Ectodermal cell (in vitro differentiated cells): ENCODE results near the gene SNED1.

Experiments
- H3K27ac ChIP-seq: 2 replicates; pipeline ENCODE4 v1.7.0; 2013; ENCODE audit warnings: mild to moderate bottlenecking, low read depth, low read length; ENCODE audit not compliant: insufficient read depth, poor library complexity, severe bottlenecking
- H3K27me3 ChIP-seq: 2 replicates; pipeline ENCODE4 v1.7.0; 2013; ENCODE audit warnings: mild to moderate bottlenecking, low read length; ENCODE audit not compliant: insufficient read depth, control insufficient read depth, poor library complexity, severe bottlenecking
- H3K36me3 ChIP-seq: one replicate; pipeline ENCODE4 v1.7.0; 2013; ENCODE audit warnings: low read length; ENCODE audit not compliant: control insufficient read depth, insufficient read depth
- H3K4me1 ChIP-seq: one replicate; pipeline ENCODE4 v1.7.0; 2013; ENCODE audit warnings: low read length; ENCODE audit not compliant: control insufficient read depth, insufficient read depth
- H3K4me3 ChIP-seq: 2 replicates; pipeline ENCODE4 v1.7.0; 2013; ENCODE audit warnings: low read depth, low read length, control low read depth; ENCODE audit not compliant: insufficient read depth
- H3K9me3 ChIP-seq: 2 replicates; pipeline ENCODE4 v1.7.0; 2013; ENCODE audit warnings: mild to moderate bottlenecking, low read length, moderate library complexity; ENCODE audit not compliant: control insufficient read depth
- WGBS, 2 experiments: methylation state at CpG; one replicate each; pipeline ENCODE4 v1.1.7; 2013; ENCODE audit warnings: missing lambda C conversion rate in 2 of 2; 5-methylcytosine and 5-hydroxymethylcytosine counted together

SNED1 gene

DNA sequence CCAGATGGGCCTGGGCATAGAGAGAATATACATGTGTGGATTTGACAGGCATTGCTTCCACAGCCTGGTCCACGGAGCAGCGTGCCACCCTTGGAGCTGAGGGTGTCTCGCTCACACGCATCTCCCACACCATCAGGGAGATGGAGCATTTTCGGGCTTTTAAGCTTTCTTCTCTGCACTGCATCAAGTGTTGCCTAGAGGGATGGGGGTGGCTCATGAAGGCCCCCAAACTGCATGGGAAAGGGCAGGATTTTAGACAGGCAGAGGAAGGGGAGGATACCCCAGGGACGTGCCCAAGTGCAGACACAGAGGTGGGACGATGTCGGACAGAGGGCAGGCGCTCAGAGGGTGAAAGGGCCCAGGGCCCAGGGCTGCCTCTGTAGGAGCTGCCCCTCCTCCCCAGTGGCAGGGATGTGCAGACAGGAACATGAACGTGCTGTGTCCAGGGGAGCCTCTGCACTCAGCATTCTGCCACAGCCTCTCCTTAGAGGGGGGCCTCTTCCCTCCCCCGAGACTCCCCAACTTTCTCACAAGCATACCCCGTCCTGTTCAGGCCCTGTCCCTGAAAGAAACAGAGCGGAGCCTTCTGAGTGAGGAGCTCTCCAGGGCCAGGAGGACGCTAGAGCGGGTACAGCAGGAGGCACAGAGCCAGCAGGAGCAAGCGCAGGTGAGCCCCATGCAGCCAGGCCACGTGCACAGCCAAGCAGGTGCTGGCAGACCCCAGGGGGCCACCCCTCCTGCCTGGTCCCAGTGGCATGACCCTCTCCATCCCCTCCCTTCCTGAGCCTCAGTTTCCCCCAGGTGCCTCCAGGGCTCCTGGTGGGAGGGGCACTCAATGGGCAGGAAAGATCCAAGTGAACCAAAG is 42.9 kb upstream of the SNED1 start:
- Histone ChIP-seq H3K9me3 (no peaks in the 10 kb centered on the region), H3K4me3 (no peak overlapping the region), H3K27ac (no peak overlapping the region), H3K4me1 (peaks cover 15% of the 10 kb centered on the region), H3K36me3 (no peaks in the 10 kb centered on the region), H3K27me3 (no peaks in the 10 kb centered on the region)
- WGBS, 2 experiments = 88 to 91% methylated on average over 17 of the region's 17 CpGs

DNA sequence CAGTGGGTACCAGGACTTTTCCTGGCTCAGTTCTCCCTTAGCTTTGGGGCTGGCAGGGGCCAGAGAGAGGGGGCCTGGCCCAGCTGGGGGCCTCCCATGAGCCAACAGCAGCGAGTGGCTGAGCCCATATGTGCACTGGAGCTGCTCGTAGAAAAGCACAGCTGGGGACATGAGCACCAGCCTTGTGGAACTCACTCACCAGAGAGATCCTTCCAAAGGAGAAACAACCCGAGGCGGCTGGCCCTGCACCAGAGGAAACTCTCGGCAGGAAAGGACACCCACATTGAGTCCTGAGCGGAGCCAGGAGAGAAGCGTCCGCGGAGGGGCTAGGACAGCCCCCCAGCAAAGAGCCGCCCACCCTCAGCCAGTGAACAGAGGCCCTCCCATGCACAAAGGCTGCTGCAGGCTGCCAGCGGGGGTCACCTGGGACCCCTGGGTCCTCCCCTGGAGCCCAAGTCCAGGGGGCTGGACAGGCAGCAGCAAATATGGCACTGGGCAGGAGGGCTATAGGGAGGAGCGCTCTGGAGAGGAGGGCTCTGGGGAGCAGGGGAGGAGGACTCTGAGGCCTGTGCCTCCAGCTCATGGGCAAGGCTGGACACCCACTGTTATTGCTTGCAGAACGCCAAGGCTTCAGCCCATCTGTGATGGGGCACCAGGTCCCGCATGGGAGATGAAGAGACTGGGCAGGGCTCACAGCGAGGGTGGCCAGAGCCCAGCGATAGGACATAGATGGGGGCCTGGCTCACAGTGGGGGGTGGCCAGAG is 42.1 kb upstream of the SNED1 start:
- Histone ChIP-seq H3K36me3 (no peaks in the 10 kb centered on the region), H3K27me3 (no peaks in the 10 kb centered on the region), H3K4me3 (no peak overlapping the region), H3K9me3 (no peaks in the 10 kb centered on the region), H3K27ac (no peak overlapping the region), H3K4me1 (peaks cover 20% of the 10 kb centered on the region)
- WGBS, 2 experiments = 87 to 89% methylated on average over 16 of the region's 16 CpGs

DNA sequence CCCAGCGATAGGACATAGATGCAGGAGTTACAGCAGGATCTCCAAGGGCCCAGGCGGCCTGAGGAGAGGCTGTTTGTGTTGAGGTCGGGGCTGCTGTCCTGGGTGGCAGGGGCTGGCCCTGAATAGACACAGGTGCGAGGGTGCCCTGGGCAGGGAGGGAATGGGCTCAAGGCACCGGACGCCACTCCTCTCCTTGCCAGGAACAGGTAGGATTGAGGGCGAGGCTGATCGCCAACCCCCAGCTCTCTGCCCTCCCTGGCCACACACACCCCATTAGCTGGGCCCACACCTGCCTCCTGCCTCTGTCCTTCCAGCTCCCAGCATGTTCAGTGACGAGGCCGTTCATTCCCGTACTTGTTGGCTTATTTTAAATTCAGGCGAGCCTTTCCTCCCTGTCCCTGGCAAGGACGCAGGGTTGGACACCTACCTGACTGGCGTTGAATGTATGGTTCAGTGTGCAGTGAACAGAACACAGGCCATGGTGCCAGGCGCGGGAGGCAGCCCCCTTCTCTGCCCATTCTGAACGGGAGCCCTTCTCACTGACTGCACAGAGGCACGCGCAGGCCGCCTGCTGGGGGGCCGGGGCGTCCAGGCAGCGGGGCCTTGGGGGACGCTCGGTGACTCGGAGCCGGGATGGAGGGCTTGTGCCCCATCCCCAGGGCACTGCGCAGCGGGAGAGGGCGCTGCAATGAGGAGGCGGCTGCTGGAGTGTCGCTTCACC is 41.3 kb upstream of the SNED1 start:
- Histone ChIP-seq H3K27ac (no peak overlapping the region), H3K4me1 (peaks cover 25% of the 10 kb centered on the region), H3K27me3 (no peaks in the 10 kb centered on the region), H3K4me3 (no peak overlapping the region), H3K9me3 (no peaks in the 10 kb centered on the region), H3K36me3 (no peaks in the 10 kb centered on the region)
- 93 to 95% methylated on average over 32 of the region's 32 CpGs for WGBS, 2 experiments

DNA sequence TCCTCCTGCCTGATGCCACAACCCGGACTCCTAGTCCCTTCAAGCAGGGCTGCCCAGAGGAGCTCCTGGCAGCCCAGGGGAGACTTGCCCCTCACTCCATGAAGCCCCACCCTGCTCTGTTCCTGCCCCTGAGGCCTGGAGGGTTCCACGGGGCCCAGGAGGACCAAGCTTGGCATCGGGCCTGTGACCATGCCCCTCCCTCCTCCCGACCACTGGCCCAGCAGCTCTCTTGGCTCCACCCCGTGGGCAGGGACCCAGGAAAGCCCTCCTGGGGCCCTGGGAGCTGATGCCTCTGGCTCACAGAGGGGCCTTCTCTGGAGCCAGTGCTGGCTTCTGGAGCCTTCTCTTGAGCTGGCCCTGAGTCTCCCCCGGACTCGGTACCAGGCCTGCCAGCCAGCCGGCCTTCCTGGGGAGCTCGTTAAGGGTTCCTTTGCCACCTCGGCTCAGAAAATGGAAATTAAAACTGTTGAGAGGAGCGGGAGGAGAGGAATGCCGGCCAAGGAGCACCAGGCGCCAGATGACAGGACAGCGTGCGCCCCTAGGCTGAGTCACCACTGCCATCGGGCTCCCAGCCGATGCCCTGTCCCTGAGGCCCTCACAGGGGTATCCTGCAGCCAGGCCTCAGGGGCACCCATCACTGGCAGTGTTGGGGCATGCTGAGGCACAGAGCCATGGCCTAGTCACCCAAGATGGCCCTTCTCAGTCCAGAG is 40.6 kb upstream of the SNED1 start:
- Histone ChIP-seq H3K27me3 (no peaks in the 10 kb centered on the region), H3K4me3 (no peak overlapping the region), H3K27ac (no peak overlapping the region), H3K4me1 (peaks cover 32% of the 10 kb centered on the region), H3K9me3 (no peaks in the 10 kb centered on the region), H3K36me3 (no peaks in the 10 kb centered on the region)
- WGBS, 2 experiments = 88 to 91% methylated on average over 17 of the region's 17 CpGs

DNA sequence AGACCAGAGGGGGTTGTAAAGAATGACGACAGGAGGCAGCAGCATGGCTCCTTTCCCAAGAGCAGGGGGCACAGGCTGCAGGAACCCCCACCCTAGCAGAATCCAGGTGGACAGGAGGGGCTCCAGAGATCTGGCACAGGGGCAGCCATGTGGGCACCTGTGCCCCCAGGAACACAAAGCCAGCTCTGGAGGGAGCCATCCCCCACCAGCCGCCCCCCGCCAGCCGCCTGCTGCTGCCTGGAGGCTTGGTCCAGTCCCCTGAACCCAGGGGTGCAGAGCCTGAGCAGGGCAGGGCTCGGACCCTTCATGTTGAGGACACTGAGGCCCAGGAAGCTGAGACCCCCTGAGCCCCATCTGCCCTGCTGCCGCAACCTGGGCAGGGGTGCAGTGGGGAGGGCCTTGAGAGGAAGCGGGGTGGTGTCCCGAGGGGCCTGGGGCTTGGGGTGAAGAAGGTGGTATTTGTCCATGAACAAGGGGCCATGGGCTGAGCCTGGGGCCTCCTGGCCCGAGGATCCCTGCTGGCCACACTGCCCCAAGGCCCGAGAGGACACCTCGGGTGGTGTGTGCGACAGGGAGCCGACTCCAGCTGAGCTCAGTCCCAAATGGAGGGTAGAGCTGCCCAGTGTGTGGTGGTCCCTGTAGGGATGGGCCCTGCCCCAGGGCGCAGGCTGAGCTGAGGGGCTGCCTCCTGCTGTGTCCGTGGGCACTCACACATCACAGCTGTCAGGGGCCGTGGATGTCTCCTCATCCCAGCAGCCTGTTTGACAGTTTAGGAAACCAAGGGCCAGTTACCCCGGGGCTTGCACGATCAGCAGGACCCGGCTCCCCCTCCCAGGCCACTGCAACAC is 39.8 kb upstream of the SNED1 start:
- 92 to 94% methylated on average over 19 of the region's 19 CpGs for WGBS, 2 experiments
- peaks cover 33% of the 10 kb centered on the region for H3K4me1 ChIP-seq
- H3K9me3 ChIP-seq = no peaks in the 10 kb centered on the region
- no peak overlapping the region for H3K27ac ChIP-seq
- H3K36me3 ChIP-seq = no peaks in the 10 kb centered on the region
- no peak overlapping the region for H3K4me3 ChIP-seq
- no peaks in the 10 kb centered on the region for H3K27me3 ChIP-seq

DNA sequence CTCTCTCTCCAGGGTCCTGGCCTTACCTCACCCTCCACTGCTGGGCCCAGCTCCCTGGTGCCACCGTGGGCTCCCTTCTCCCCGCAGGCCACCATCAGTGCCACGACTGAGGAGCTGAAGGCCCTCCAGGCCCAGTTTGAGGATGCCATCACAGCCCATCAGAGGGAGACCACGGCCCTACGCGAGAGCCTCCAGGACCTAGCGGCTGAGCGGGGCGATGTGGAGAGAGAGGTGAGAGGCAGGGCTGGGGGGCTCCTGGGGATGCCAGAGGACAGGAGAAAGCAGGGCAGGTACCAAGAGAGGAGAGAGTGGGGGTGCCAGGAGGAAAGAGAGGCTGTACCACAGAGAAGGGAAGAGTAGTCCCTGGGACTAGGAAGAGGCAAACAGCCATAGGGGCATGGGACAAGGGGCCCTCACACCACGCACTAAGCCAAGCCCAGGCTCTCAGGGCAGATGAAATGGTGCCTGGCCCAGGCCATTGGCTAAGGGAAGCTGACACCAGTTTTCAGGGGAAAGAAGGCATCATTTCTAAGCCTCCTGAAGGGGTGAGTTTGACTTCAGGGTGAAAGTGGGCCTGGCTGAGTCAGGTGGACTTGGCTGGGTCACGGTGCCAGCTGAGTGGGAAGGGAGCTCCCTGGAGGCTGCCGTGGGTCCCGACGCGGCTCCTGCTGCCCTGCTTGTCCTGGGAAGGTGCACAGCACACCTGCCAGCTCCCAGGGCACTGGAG is 39.0 kb upstream of the SNED1 start:
- Histone ChIP-seq H3K27me3 (no peaks in the 10 kb centered on the region), H3K4me1 (peaks cover 31% of the 10 kb centered on the region), H3K9me3 (no peaks in the 10 kb centered on the region), H3K4me3 (no peak overlapping the region), H3K27ac (no peak overlapping the region), H3K36me3 (no peaks in the 10 kb centered on the region)
- 95% methylated on average over 15 of the region's 15 CpGs for WGBS, 2 experiments

DNA sequence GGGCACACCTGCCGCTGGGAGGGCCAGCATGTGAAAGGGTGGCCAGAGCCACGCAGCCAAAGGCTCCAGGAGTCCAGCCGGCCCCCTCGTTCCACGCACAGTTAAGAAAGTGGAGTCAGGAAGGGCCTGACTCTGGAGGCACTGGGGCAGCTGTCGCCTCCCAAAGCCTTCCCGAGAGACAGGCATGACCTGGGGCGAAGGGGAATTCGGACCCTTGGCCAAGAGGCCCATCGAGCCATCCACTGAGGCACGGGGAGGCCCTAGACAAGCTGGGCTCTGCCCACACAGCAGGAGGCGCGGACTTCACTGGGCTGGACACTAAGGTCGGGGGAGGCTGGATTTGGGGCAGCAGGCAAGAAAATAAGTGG is 38.5 kb upstream of the SNED1 start:
- no peaks in the 10 kb centered on the region for H3K9me3 ChIP-seq
- peaks cover 26% of the 10 kb centered on the region for H3K4me1 ChIP-seq
- H3K4me3 ChIP-seq = no peak overlapping the region
- H3K27me3 ChIP-seq = no peaks in the 10 kb centered on the region
- 92 to 94% methylated on average over 14 of the region's 14 CpGs for WGBS, 2 experiments
- H3K27ac ChIP-seq = no peak overlapping the region
- no peaks in the 10 kb centered on the region for H3K36me3 ChIP-seq

DNA sequence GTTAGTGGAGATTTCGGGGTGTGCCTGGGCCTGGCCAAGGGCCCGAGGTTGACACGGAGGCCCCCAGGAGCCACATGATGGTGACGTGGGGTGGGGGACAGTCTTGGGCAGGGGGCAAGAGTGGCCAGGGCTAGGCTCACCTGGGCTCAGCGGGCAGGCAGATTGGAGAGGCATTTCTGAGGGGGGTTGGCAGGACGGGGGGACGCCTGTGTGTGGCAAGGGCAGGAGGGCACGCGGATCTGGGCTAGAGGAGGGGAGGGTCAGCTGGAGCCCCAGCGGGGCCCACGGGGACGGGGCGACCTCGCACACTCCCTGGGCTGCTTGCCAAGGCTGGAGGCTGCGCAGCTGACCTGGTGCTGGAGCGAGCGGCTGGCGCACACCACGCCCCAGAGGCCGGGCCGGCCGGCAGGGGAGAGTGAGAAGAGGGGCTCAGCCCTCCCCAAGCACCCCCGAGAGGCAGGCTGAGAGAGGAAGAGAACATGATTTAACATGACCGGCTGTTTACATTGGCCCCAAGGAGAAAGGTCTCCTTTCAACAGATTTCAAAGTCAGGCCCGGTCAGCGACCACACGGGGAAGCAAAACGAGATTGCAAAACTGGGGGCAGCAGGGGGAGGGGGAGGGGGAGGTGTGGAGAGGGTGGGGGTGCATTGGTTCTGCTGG is 38.0 kb upstream of the SNED1 start:
- H3K4me1 ChIP-seq = peaks cover 26% of the 10 kb centered on the region
- H3K36me3 ChIP-seq = no peaks in the 10 kb centered on the region
- H3K4me3 ChIP-seq = no peak overlapping the region
- H3K27ac ChIP-seq = peak overlapping the region; percentile 33
- WGBS, 2 experiments = 73 to 75% methylated on average over 28 of the region's 28 CpGs
- H3K27me3 ChIP-seq = no peaks in the 10 kb centered on the region
- H3K9me3 ChIP-seq = no peaks in the 10 kb centered on the region
